CD14-positive monocyte (primary cell): Measurements from ENCODE around the gene HS6ST3. TPM values are rescaled to one million over a fixed set of nuclear protein-coding genes. Genes with fewer than 3 reads are reported as not detected.

Experiments used
- DNase-seq, 3 donors: peaks; one replicate each; pipeline ENCODE4 v3.0.0-alpha.2; 2011 to 2022
- H2AFZ ChIP-seq: 2 replicates; pipeline ENCODE4 v1.6.0; 2012; ENCODE audit warnings: mild to moderate bottlenecking, low read depth, low read length, inconsistent platforms; ENCODE audit not compliant: insufficient read depth, poor library complexity, severe bottlenecking
- H3K27ac ChIP-seq, 2 donors: 1 replicate in 1 of 2; 2 replicates in 1 of 2; pipeline ENCODE4 v1.5.1; 2012 to 2013; ENCODE audit warnings: low read length in 2 of 2, control low read depth in 1 of 2, inconsistent platforms in 1 of 2, low read depth in 1 of 2, mild to moderate bottlenecking in 1 of 2
- H3K27me3 ChIP-seq, 2 donors: one replicate each; pipeline versions ENCODE4 v1.6.0 to v1.6.1; 2011 to 2013; ENCODE audit warnings: low read length in 2 of 2; ENCODE audit not compliant: control insufficient read depth in 2 of 2, insufficient read depth in 2 of 2
- H3K36me3 ChIP-seq, 2 donors: replicated peaks in 1 of 2; 1 replicate in 1 of 2; 2 replicates in 1 of 2; pipeline versions ENCODE4 v1.5.1 to v1.6.1; 2012 to 2013; ENCODE audit warnings: low read length in 2 of 2, control low read depth in 1 of 2, inconsistent platforms in 1 of 2, mild to moderate bottlenecking in 1 of 2; ENCODE audit not compliant: insufficient read depth in 2 of 2, control insufficient read depth in 1 of 2
- H3K4me1 ChIP-seq, 2 donors: 1 replicate in 1 of 2; 2 replicates in 1 of 2; pipeline versions ENCODE4 v1.5.1 to v1.6.1; 2012 to 2013; ENCODE audit warnings: low read length in 2 of 2, control low read depth in 1 of 2, inconsistent platforms in 1 of 2, mild to moderate bottlenecking in 1 of 2, moderate library complexity in 1 of 2; ENCODE audit not compliant: insufficient read depth in 2 of 2, control insufficient read depth in 1 of 2
- H3K4me2 ChIP-seq: replicated peaks from 2 replicates; pipeline ENCODE3; 2012; ENCODE audit warnings: low read length, moderate library complexity, mild to moderate bottlenecking; ENCODE audit not compliant: poor library complexity, severe bottlenecking; ENCODE audit errors: extremely low read depth
- H3K4me3 ChIP-seq, 3 experiments: fragments of 200-600 bp in 1 of 3; sonication (generic) in 1 of 3; replicated peaks in 1 of 3; 1 replicate in 2 of 3; 2 replicates in 1 of 3; pipeline ENCODE4 v1.5.1; 2011 to 2013; ENCODE audit warnings: low read length in 3 of 3, mild to moderate bottlenecking in 3 of 3, control low read depth in 2 of 3, low read depth in 2 of 3, inconsistent platforms in 1 of 3, moderate library complexity in 1 of 3
- H3K79me2 ChIP-seq: 2 replicates; pipeline ENCODE4 v1.6.0; 2012; ENCODE audit warnings: mild to moderate bottlenecking, control low read depth, inconsistent platforms, low read length, moderate library complexity; ENCODE audit not compliant: insufficient read depth
- H3K9ac ChIP-seq: 2 replicates; pipeline ENCODE4 v1.6.0; 2017; ENCODE audit warnings: low read length, mild to moderate bottlenecking; ENCODE audit not compliant: insufficient read depth, poor library complexity, severe bottlenecking
- H3K9me3 ChIP-seq, 2 donors: replicated peaks in 1 of 2; 1 replicate in 1 of 2; 2 replicates in 1 of 2; pipeline versions ENCODE4 v1.5.1 to v1.6.1; 2012 to 2013; ENCODE audit warnings: low read length in 2 of 2, control low read depth in 1 of 2; ENCODE audit not compliant: control insufficient read depth in 1 of 2, insufficient read depth in 1 of 2
- H4K20me1 ChIP-seq: 2 replicates; pipeline ENCODE4 v1.6.0; 2012; ENCODE audit warnings: mild to moderate bottlenecking, low read length, control low read depth, moderate library complexity; ENCODE audit not compliant: insufficient read depth
- H3K27ac Mint-ChIP-seq, 7 donors: one replicate each; pipeline ENCODE4 v1.8.0; 2020; ENCODE audit warnings: mild to moderate bottlenecking in 7 of 7, mixed read lengths in 7 of 7, moderate library complexity in 6 of 7, inconsistent platforms in 2 of 7
- H3K27me3 Mint-ChIP-seq, 3 donors: one replicate each; pipeline ENCODE4 v1.8.0; 2021 to 2022; ENCODE audit warnings: low read depth in 3 of 3, mild to moderate bottlenecking in 3 of 3, mixed read lengths in 3 of 3, moderate library complexity in 3 of 3, inconsistent platforms in 1 of 3
- H3K36me3 Mint-ChIP-seq, 2 donors: one replicate each; pipeline ENCODE4 v1.8.0; 2020; ENCODE audit warnings: mixed read lengths in 2 of 2, inconsistent platforms in 1 of 2, mild to moderate bottlenecking in 1 of 2
- H3K4me1 Mint-ChIP-seq: one replicate; pipeline ENCODE4 v1.8.0; 2020; ENCODE audit warnings: mild to moderate bottlenecking, mixed read lengths
- H3K4me3 Mint-ChIP-seq, 2 donors: one replicate each; pipeline ENCODE4 v1.8.0; 2020; ENCODE audit warnings: mild to moderate bottlenecking in 2 of 2, mixed read lengths in 2 of 2, moderate library complexity in 1 of 2
- H3K9me3 Mint-ChIP-seq, 7 donors: one replicate each; pipeline ENCODE4 v1.8.0; 2020 to 2022; ENCODE audit warnings: mixed read lengths in 7 of 7, mild to moderate bottlenecking in 6 of 7, moderate library complexity in 6 of 7, inconsistent platforms in 2 of 7
- WGBS: methylation state at CpG from one replicate; pipeline ENCODE4 v1.1.5; 2013; ENCODE audit warnings: missing lambda C conversion rate; ENCODE audit not compliant: insufficient coverage; 5-methylcytosine and 5-hydroxymethylcytosine counted together
- intact Hi-C, 2 donors: fragments of 100-400 bp; cut with micrococcal nuclease; formaldehyde crosslinking; loops; one replicate each; pipeline versions ENCODE4 v1.15.0 to v1.15.1; 2023
- polyA plus RNA-seq, 3 donors: library from polyadenylated mRNA; depleted of rRNA in 1 of 3; unstranded in 2 of 3; stranded (reverse) in 1 of 3; fragments of 300-500 nt in 2 of 3; fragments of >200 nt in 1 of 3; fragmentation: Illumina TruSeq in 2 of 3; gene quantifications; 1 replicate in 2 of 3; 2 replicates in 1 of 3; pipeline ENCODE4 v1.2.3, GENCODE V29; 2012 to 2021
- TF ChIP-seq, protein P1 (sequence below): fragments of 200-600 bp; IDR thresholded peaks from one replicate; pipeline ENCODE4 v1.8.0; 2022; ENCODE audit warnings: antibody characterized with exemption, mild to moderate bottlenecking

HS6ST3 gene
- polyA plus RNA-seq, 3 donors, result not detected

DNA sequence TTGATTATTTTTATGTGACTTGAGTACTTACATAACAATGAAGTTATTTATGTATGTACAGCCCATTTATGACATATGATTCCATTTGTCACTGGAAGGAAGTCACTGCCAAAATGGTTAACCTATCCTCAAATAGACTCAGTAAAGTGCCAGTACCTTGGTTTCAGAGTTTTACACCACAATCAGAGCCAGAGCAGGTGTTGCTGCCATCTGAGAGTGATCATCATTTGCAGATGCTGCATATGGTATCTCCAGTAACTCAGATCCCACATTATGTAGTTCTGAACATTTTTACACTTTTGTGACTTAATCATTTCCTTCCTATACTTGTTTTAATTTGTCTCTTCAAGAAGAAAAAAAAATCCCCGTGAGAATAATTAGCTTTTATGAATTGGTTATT lies 313.3 kb downstream of the HS6ST3 start:
- intact Hi-C loops, result no loop called here
- Mint-ChIP-seq H3K36me3 (no peaks in the 10 kb centered on the region), H3K27ac (no peak overlapping the region), H3K4me1 (no peaks in the 10 kb centered on the region), H3K27me3 (peaks cover 0 to 2% (median 0%) of the 10 kb centered on the region in 3 donors), H3K4me3 (no peak overlapping the region), H3K9me3 (peaks cover 0 to 6% (median 1%) of the 10 kb centered on the region in 7 donors)
- no peaks in the 10 kb centered on the region for H3K27me3 ChIP-seq
- no peaks in the 10 kb centered on the region for H3K36me3 ChIP-seq
- H2AFZ ChIP-seq, result no peak overlapping the region
- H3K27ac ChIP-seq, result no peak overlapping the region
- H3K9ac ChIP-seq, result no peak overlapping the region
- no peaks in the 10 kb centered on the region for H3K4me1 ChIP-seq
- TF ChIP-seq, protein P1, sequence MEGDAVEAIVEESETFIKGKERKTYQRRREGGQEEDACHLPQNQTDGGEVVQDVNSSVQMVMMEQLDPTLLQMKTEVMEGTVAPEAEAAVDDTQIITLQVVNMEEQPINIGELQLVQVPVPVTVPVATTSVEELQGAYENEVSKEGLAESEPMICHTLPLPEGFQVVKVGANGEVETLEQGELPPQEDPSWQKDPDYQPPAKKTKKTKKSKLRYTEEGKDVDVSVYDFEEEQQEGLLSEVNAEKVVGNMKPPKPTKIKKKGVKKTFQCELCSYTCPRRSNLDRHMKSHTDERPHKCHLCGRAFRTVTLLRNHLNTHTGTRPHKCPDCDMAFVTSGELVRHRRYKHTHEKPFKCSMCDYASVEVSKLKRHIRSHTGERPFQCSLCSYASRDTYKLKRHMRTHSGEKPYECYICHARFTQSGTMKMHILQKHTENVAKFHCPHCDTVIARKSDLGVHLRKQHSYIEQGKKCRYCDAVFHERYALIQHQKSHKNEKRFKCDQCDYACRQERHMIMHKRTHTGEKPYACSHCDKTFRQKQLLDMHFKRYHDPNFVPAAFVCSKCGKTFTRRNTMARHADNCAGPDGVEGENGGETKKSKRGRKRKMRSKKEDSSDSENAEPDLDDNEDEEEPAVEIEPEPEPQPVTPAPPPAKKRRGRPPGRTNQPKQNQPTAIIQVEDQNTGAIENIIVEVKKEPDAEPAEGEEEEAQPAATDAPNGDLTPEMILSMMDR, result no peak
- no peak overlapping the region for H3K4me2 ChIP-seq
- H4K20me1 ChIP-seq, result no peaks in the 10 kb centered on the region
- no peaks in the 10 kb centered on the region for H3K79me2 ChIP-seq
- no peaks in the 10 kb centered on the region for H3K9me3 ChIP-seq
- no CpG with 5 or more reads among the region's 1 CpG for WGBS
- H3K4me3 ChIP-seq, result no peak overlapping the region
- no peak for DNase-seq

DNA sequence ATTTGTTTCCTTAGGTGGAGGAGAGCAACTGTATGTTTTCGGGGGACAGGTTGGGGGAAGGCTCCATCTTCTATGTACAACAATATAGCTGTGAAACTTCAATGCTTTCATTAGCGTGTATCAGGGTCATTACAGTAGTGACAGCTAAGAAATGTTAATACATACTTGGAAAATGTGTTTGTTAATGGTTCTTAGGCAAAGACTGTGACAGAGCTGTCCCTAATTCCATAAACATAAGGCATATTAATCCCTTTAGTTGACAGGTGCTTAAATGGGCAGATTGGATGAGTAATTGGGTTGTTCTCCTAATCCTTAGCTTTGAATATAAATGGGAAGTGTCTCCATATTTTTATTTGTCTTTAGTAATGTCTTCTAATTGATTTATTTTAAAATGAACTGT lies 313.7 kb downstream of the HS6ST3 start:
- intact Hi-C loops, result no loop called here
- Histone ChIP-seq H3K36me3 (no peaks in the 10 kb centered on the region), H3K4me2 (no peak overlapping the region), H3K27me3 (no peaks in the 10 kb centered on the region), H3K9ac (no peak overlapping the region), H3K4me3 (no peak overlapping the region), H3K27ac (no peak overlapping the region), H3K9me3 (no peaks in the 10 kb centered on the region), H2AFZ (no peak overlapping the region), H4K20me1 (no peaks in the 10 kb centered on the region), H3K4me1 (no peaks in the 10 kb centered on the region), H3K79me2 (no peaks in the 10 kb centered on the region)
- H3K4me1 Mint-ChIP-seq, result no peaks in the 10 kb centered on the region
- H3K27ac Mint-ChIP-seq, result no peak overlapping the region
- TF ChIP-seq, protein P1, result no peak
- no peak overlapping the region for H3K4me3 Mint-ChIP-seq
- H3K9me3 Mint-ChIP-seq, result peaks cover 0 to 9% (median 1%) of the 10 kb centered on the region in 7 donors
- no peaks in the 10 kb centered on the region for H3K36me3 Mint-ChIP-seq
- H3K27me3 Mint-ChIP-seq, result peaks cover 0 to 2% (median under 1%) of the 10 kb centered on the region in 3 donors
- no peak for DNase-seq
- no CpG with 5 or more reads among the region's 2 CpGs for WGBS
